HG02973 (cell line): Measurements from ENCODE around the gene DUSP28.
"Not testable (repeated sequence)": the region's sequence is repeated elsewhere in the genome, so short reads cannot be mapped to it uniquely, and the experiment has no call there.

Experiments used
- ATAC-seq: cut with Tn5 transposase; IDR thresholded peaks from one replicate; pipeline ENCODE4 v1.9.1; 2021; ENCODE audit warnings: moderate library complexity; ENCODE audit not compliant: unreplicated experiment

Gene DUSP28

GRCh38 chr2:240560084-240560479 is at the start of gene DUSP28:
Gene DUSP28, plus strand, starts transcription at chr2:240560357. Its CDS starts 328 bp downstream, at chr2:240560685.
- ATAC-seq, result peak; percentile 50

GRCh38 chr2:240510513-240511210 is 49.5 kb upstream of the DUSP28 start:
- ATAC-seq, result no peak

GRCh38 chr2:240511351-240512108 is 48.6 kb upstream of the DUSP28 start:
- no peak for ATAC-seq

GRCh38 chr2:240512109-240512485 is 48.1 kb upstream of the DUSP28 start:
- no peak for ATAC-seq

GRCh38 chr2:240512666-240513535 is 47.3 kb upstream of the DUSP28 start:
- ATAC-seq, result no peak

GRCh38 chr2:240513549-240514287 is 46.4 kb upstream of the DUSP28 start:
- peak; percentile 92 for ATAC-seq

- ATAC-seq, result no peak
Measured at GRCh38 chr2:240514631-240515030, 45.5 kb upstream of the DUSP28 start.

- ATAC-seq, result no peak
Measured at GRCh38 chr2:240517342-240517741, 42.8 kb upstream of the DUSP28 start.

GRCh38 chr2:240518981-240519380 is 41.2 kb upstream of the DUSP28 start:
- no peak for ATAC-seq

- no peak for ATAC-seq
Measured at GRCh38 chr2:240519396-240520129, 40.6 kb upstream of the DUSP28 start.

- no peak for ATAC-seq
Measured at GRCh38 chr2:240520130-240520973, 39.8 kb upstream of the DUSP28 start.

- no peak for ATAC-seq
Measured at GRCh38 chr2:240520974-240521350, 39.2 kb upstream of the DUSP28 start.

GRCh38 chr2:240521885-240522284 is 38.3 kb upstream of the DUSP28 start:
- not testable (repeated sequence) for ATAC-seq

- ATAC-seq, result no peak
Measured at GRCh38 chr2:240522406-240522805, 37.8 kb upstream of the DUSP28 start.

GRCh38 chr2:240523451-240524281 is 36.5 kb upstream of the DUSP28 start:
- no peak for ATAC-seq

GRCh38 chr2:240524963-240525718 is 35.0 kb upstream of the DUSP28 start:
- ATAC-seq, result no peak

- ATAC-seq, result no peak
Measured at GRCh38 chr2:240525802-240526201, 34.4 kb upstream of the DUSP28 start.

- ATAC-seq, result no peak
Measured at GRCh38 chr2:240526521-240526920, 33.6 kb upstream of the DUSP28 start.
